HepG2 (cell line): ENCODE results near the gene THRB. TPM values are rescaled to one million over a fixed set of nuclear protein-coding genes. Genes with fewer than 3 reads are reported as not detected.

ENCODE experiments used
- CREM ChIP-seq, 2 experiments: sonication (generic) in 1 of 2; formaldehyde crosslinking in 1 of 2; IDR thresholded peaks; 2 replicates each; pipeline versions ENCODE4 v1.4.0 to v1.6.1; 2016 to 2020; ENCODE audit warnings: antibody characterized with exemption in 1 of 2, mild to moderate bottlenecking in 1 of 2, missing genetic modification reagents in 1 of 2
- E2F1 ChIP-seq: sonication (generic); formaldehyde crosslinking; IDR thresholded peaks from 2 replicates; pipeline ENCODE4 v1.5.0; 2020; ENCODE audit warnings: missing genetic modification reagents
- ESRRA ChIP-seq: sonication (generic); formaldehyde crosslinking; IDR thresholded peaks from 2 replicates; pipeline ENCODE4 v1.5.1; 2020; ENCODE audit warnings: mild to moderate bottlenecking, low read depth, missing genetic modification reagents
- JDP2 ChIP-seq: sonication (generic); formaldehyde crosslinking; IDR thresholded peaks from 2 replicates; pipeline ENCODE4 v1.8.1; 2022; ENCODE audit warnings: missing genetic modification reagents, borderline replicate concordance
- KLF12 ChIP-seq: sonication (generic); formaldehyde crosslinking; IDR thresholded peaks from 2 replicates; pipeline ENCODE4 v1.4.0; 2020; ENCODE audit warnings: missing genetic modification reagents, borderline replicate concordance
- MEF2D ChIP-seq: sonication (generic); formaldehyde crosslinking; IDR thresholded peaks from 2 replicates; pipeline ENCODE4 v1.5.1; 2020; ENCODE audit warnings: mild to moderate bottlenecking, missing genetic modification reagents
- MEIS2 ChIP-seq: sonication (generic); formaldehyde crosslinking; IDR thresholded peaks from 2 replicates; pipeline ENCODE4 v1.9.0; 2021; ENCODE audit warnings: mild to moderate bottlenecking, missing genetic modification reagents
- MXD4 ChIP-seq: IDR thresholded peaks from 2 replicates; pipeline ENCODE4 v1.6.1; 2016; ENCODE audit warnings: mild to moderate bottlenecking, missing biosample characterization, missing genetic modification reagents
- NFYC ChIP-seq: IDR thresholded peaks from 2 replicates; pipeline ENCODE4 v1.6.1; 2016; ENCODE audit warnings: missing genetic modification reagents, missing compliant biosample characterization
- NR2F2 ChIP-seq: IDR thresholded peaks from 2 replicates; pipeline ENCODE4 v1.6.1; 2012; ENCODE audit warnings: low read depth, inconsistent platforms, borderline replicate concordance
- PHF21A ChIP-seq: sonication (generic); formaldehyde crosslinking; IDR thresholded peaks from 2 replicates; pipeline ENCODE4 v1.5.0; 2020; ENCODE audit warnings: mild to moderate bottlenecking, missing genetic modification reagents
- SP5 ChIP-seq: IDR thresholded peaks from 2 replicates; pipeline ENCODE4 v1.6.1; 2016; ENCODE audit warnings: low read depth, borderline replicate concordance
- YEATS4 ChIP-seq: sonication (generic); formaldehyde crosslinking; IDR thresholded peaks from 2 replicates; pipeline ENCODE4 v1.4.0; 2020; ENCODE audit warnings: missing genetic modification reagents, borderline replicate concordance
- ZEB1 ChIP-seq: IDR thresholded peaks from 2 replicates; pipeline ENCODE4 v1.6.1; 2012; ENCODE audit warnings: mild to moderate bottlenecking, low read depth, inconsistent platforms; ENCODE audit not compliant: insufficient replicate concordance
- ZNF138 ChIP-seq: sonication (generic); formaldehyde crosslinking; IDR thresholded peaks from 2 replicates; pipeline ENCODE4 v1.5.0; 2020; ENCODE audit warnings: mild to moderate bottlenecking, low read depth, missing genetic modification reagents
- ZNF446 ChIP-seq: sonication (generic); formaldehyde crosslinking; IDR thresholded peaks from 2 replicates; pipeline ENCODE4 v1.5.0; 2020; ENCODE audit warnings: mild to moderate bottlenecking, missing genetic modification reagents
- ZNF720 ChIP-seq: sonication (generic); formaldehyde crosslinking; IDR thresholded peaks from 2 replicates; pipeline ENCODE4 v1.4.0; 2020; ENCODE audit warnings: missing genetic modification reagents
- ZSCAN21 ChIP-seq: sonication (generic); formaldehyde crosslinking; IDR thresholded peaks from 2 replicates; pipeline ENCODE4 v1.8.0; 2022; ENCODE audit warnings: mild to moderate bottlenecking, missing genetic modification reagents, moderate library complexity, borderline replicate concordance
- polyA plus RNA-seq, 8 experiments: library from polyadenylated mRNA; depleted of rRNA in 3 of 8; stranded (reverse) in 7 of 8; unstranded in 1 of 8; fragments of >200 nt; fragmentation: Illumina TruSeq in 4 of 8; extraction: Trizol in 4 of 8; gene quantifications; 2 replicates each; pipeline versions ENCODE4 v1.2.1 to v1.2.3, GENCODE V29; 2011 to 2016; ENCODE audit warnings: low read depth in 4 of 8, missing spikeins in 1 of 8, mixed read lengths in 1 of 8; ENCODE audit not compliant: insufficient read depth in 1 of 8
- total RNA-seq, 5 experiments: library from RNA; depleted of rRNA; stranded (reverse); fragments of >200 nt; fragmentation: Illumina TruSeq; extraction: Trizol; gene quantifications; 2 replicates each; pipeline ENCODE4 v1.2.3, GENCODE V29; 2016; ENCODE audit warnings: low read depth in 1 of 5
- TF ChIP-seq, protein P1 (sequence below): sonication (generic); formaldehyde crosslinking; IDR thresholded peaks from 2 replicates; pipeline ENCODE4 v1.5.0; 2020; ENCODE audit warnings: mild to moderate bottlenecking, missing genetic modification reagents
- TF ChIP-seq, protein P2 (sequence below): sonication (generic); formaldehyde crosslinking; IDR thresholded peaks from 2 replicates; pipeline ENCODE4 v1.5.0; 2020; ENCODE audit warnings: missing genetic modification reagents, mild to moderate bottlenecking, borderline replicate concordance
- TF ChIP-seq, protein P3 (sequence below): sonication (generic); formaldehyde crosslinking; IDR thresholded peaks from 2 replicates; pipeline ENCODE4 v1.4.0; 2020; ENCODE audit warnings: mild to moderate bottlenecking, low read depth, missing genetic modification reagents
- TF ChIP-seq, protein P4 (sequence below): sonication (generic); formaldehyde crosslinking; IDR thresholded peaks from 2 replicates; pipeline ENCODE4 v1.4.0; 2020; ENCODE audit warnings: low read depth, mild to moderate bottlenecking, missing genetic modification reagents

The THRB gene
- total and polyA plus RNA-seq, 2 of the 13 experiments (the other 11 are each of a cell fraction or from before 2014, with no cell fraction given) = 4.7 to 22.7 TPM

GRCh38 chr3:24521420-24522145 is 26.9 kb upstream of the THRB start (continued):
- TF ChIP-seq YEATS4 (CRISPR knock-in tag) (0 out of 2 replicates have a peak, but pooled peaks have one; percentile 52), MXD4 (no peak; the same call in 1 of the 2 replicates), MEF2D (CRISPR knock-in tag) (no peak), JDP2 (CRISPR knock-in tag) (no peak), NFYC (no peak), E2F1 (CRISPR knock-in tag) (no peak), PHF21A (CRISPR knock-in tag) (peak; percentile 48), SP5 (no peak), ZNF446 (CRISPR knock-in tag) (0 out of 2 replicates have a peak, but pooled peaks have one; percentile 38), ZNF138 (CRISPR knock-in tag) (no peak), ESRRA (CRISPR knock-in tag) (peak; percentile 80), CREM (IDR thresholded peaks at IDR 0.05) (no peak), CREM (CRISPR knock-in tag; IDR thresholded peaks at IDR 0.05) (no peak), ZEB1 (no peak), ZSCAN21 (CRISPR knock-in tag) (0 out of 2 replicates have a peak, but pooled peaks have one; percentile 36), MEIS2 (0 out of 2 replicates have a peak, but pooled peaks have one; percentile 22), KLF12 (CRISPR knock-in tag) (peak; percentile 40), NR2F2 (peak; percentile 10; the same call in 1 of the 2 replicates), ZNF720 (no peak)
- TF ChIP-seq, protein P1, sequence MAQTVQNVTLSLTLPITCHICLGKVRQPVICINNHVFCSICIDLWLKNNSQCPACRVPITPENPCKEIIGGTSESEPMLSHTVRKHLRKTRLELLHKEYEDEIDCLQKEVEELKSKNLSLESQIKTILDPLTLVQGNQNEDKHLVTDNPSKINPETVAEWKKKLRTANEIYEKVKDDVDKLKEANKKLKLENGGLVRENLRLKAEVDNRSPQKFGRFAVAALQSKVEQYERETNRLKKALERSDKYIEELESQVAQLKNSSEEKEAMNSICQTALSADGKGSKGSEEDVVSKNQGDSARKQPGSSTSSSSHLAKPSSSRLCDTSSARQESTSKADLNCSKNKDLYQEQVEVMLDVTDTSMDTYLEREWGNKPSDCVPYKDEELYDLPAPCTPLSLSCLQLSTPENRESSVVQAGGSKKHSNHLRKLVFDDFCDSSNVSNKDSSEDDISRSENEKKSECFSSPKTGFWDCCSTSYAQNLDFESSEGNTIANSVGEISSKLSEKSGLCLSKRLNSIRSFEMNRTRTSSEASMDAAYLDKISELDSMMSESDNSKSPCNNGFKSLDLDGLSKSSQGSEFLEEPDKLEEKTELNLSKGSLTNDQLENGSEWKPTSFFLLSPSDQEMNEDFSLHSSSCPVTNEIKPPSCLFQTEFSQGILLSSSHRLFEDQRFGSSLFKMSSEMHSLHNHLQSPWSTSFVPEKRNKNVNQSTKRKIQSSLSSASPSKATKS (CRISPR knock-in tag) = no peak
- TF ChIP-seq, protein P2, sequence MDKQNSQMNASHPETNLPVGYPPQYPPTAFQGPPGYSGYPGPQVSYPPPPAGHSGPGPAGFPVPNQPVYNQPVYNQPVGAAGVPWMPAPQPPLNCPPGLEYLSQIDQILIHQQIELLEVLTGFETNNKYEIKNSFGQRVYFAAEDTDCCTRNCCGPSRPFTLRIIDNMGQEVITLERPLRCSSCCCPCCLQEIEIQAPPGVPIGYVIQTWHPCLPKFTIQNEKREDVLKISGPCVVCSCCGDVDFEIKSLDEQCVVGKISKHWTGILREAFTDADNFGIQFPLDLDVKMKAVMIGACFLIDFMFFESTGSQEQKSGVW (CRISPR knock-in tag) = 0 out of 2 replicates have a peak, but pooled peaks have one; percentile 53
- TF ChIP-seq, protein P3, sequence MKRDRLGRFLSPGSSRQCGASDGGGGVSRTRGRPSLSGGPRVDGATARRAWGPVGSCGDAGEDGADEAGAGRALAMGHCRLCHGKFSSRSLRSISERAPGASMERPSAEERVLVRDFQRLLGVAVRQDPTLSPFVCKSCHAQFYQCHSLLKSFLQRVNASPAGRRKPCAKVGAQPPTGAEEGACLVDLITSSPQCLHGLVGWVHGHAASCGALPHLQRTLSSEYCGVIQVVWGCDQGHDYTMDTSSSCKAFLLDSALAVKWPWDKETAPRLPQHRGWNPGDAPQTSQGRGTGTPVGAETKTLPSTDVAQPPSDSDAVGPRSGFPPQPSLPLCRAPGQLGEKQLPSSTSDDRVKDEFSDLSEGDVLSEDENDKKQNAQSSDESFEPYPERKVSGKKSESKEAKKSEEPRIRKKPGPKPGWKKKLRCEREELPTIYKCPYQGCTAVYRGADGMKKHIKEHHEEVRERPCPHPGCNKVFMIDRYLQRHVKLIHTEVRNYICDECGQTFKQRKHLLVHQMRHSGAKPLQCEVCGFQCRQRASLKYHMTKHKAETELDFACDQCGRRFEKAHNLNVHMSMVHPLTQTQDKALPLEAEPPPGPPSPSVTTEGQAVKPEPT (CRISPR knock-in tag) = no peak; the same call in 1 of the 2 replicates
- TF ChIP-seq, protein P4, sequence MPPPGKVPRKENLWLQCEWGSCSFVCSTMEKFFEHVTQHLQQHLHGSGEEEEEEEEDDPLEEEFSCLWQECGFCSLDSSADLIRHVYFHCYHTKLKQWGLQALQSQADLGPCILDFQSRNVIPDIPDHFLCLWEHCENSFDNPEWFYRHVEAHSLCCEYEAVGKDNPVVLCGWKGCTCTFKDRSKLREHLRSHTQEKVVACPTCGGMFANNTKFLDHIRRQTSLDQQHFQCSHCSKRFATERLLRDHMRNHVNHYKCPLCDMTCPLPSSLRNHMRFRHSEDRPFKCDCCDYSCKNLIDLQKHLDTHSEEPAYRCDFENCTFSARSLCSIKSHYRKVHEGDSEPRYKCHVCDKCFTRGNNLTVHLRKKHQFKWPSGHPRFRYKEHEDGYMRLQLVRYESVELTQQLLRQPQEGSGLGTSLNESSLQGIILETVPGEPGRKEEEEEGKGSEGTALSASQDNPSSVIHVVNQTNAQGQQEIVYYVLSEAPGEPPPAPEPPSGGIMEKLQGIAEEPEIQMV (CRISPR knock-in tag) = no peak
